SJSA1 (cell line): Measurements from ENCODE around the gene CAMK2D. TPM values are rescaled to one million over a fixed set of nuclear protein-coding genes. Genes with fewer than 3 reads are reported as not detected.

Source experiments
- DNase-seq, 2 experiments: peaks; one replicate each; pipeline ENCODE4 v3.0.0-alpha.2; 2015 to 2020; ENCODE audit warnings: low spot score in 2 of 2, low read depth in 1 of 2
- H3K27ac ChIP-seq: fragments of 250-450 bp; sonication (Bioruptor Pico); 2 replicates; pipeline ENCODE4 v1.5.1; 2020; ENCODE audit warnings: mild to moderate bottlenecking, moderate library complexity
- H3K27me3 ChIP-seq: fragments of 250-450 bp; sonication (Bioruptor Pico); replicated peaks from 2 replicates; pipeline ENCODE4 v1.5.1; 2020; ENCODE audit warnings: mild to moderate bottlenecking, moderate library complexity
- H3K36me3 ChIP-seq: fragments of 250-450 bp; sonication (Bioruptor Pico); 2 replicates; pipeline ENCODE4 v1.5.1; 2020; ENCODE audit warnings: mild to moderate bottlenecking
- H3K4me1 ChIP-seq: fragments of 250-450 bp; sonication (Bioruptor Pico); replicated peaks from 2 replicates; pipeline ENCODE4 v1.6.1; 2021; ENCODE audit warnings: mild to moderate bottlenecking
- H3K4me3 ChIP-seq: fragments of 250-450 bp; sonication (Bioruptor Pico); 2 replicates; pipeline ENCODE4 v1.5.1; 2020; ENCODE audit warnings: mild to moderate bottlenecking
- H3K9me3 ChIP-seq: fragments of 250-450 bp; sonication (Bioruptor Pico); replicated peaks from 2 replicates; pipeline ENCODE4 v1.5.1; 2020; ENCODE audit warnings: mild to moderate bottlenecking
- total RNA-seq: library from RNA; depleted of rRNA; stranded (reverse); fragments of >200 nt; shearing (Covaris generic); gene quantifications from 2 replicates; pipeline ENCODE4 v1.2.3, GENCODE V29; 2014

The CAMK2D gene
- total RNA-seq, 1 experiment from 2014 or later, result 42.7 TPM

- Histone ChIP-seq H3K9me3 (no peaks in the 10 kb centered on the region), H3K4me1 (peaks cover 17% of the 10 kb centered on the region), H3K27me3 (no peaks in the 10 kb centered on the region), H3K4me3 (no peak overlapping the region), H3K36me3 (no peaks in the 10 kb centered on the region), H3K27ac (no peak overlapping the region; the same call in 1 of the 2 replicates)
- DNase-seq, result no peak
Measured at GRCh38 chr4:113645288-113645687, 116.2 kb downstream of the CAMK2D start.

GRCh38 chr4:113644398-113644797 is 117.1 kb downstream of the CAMK2D start:
- Histone ChIP-seq H3K27me3 (no peaks in the 10 kb centered on the region), H3K4me3 (no peak overlapping the region), H3K4me1 (peaks cover 17% of the 10 kb centered on the region), H3K27ac (no peak overlapping the region), H3K36me3 (no peaks in the 10 kb centered on the region), H3K9me3 (no peaks in the 10 kb centered on the region)
- no peak for DNase-seq

- Histone ChIP-seq H3K9me3 (no peaks in the 10 kb centered on the region), H3K4me3 (no peak overlapping the region), H3K27me3 (no peaks in the 10 kb centered on the region), H3K4me1 (peaks cover 17% of the 10 kb centered on the region), H3K36me3 (no peaks in the 10 kb centered on the region), H3K27ac (no peak overlapping the region)
- DNase-seq, result no peak
Measured at GRCh38 chr4:113643505-113643904, 118.0 kb downstream of the CAMK2D start.

- H3K27me3 ChIP-seq, result no peaks in the 10 kb centered on the region
- H3K27ac ChIP-seq, result no peak overlapping the region
- H3K36me3 ChIP-seq, result no peaks in the 10 kb centered on the region
- no peak for DNase-seq
- H3K4me3 ChIP-seq, result no peak overlapping the region
- H3K4me1 ChIP-seq, result peaks cover 27% of the 10 kb centered on the region
- no peaks in the 10 kb centered on the region for H3K9me3 ChIP-seq
Measured at GRCh38 chr4:113641025-113641431, 120.5 kb downstream of the CAMK2D start.

- no peak overlapping the region for H3K4me3 ChIP-seq
- no peak for DNase-seq
Measured at GRCh38 chr4:113639326-113639725, 122.2 kb downstream of the CAMK2D start.

GRCh38 chr4:113638562-113638832 is 123.0 kb downstream of the CAMK2D start:
- H3K4me1 ChIP-seq, result peaks cover 26% of the 10 kb centered on the region
- H3K36me3 ChIP-seq, result no peaks in the 10 kb centered on the region
- no peaks in the 10 kb centered on the region for H3K27me3 ChIP-seq
- no peaks in the 10 kb centered on the region for H3K9me3 ChIP-seq
- H3K27ac ChIP-seq, result no peak overlapping the region
- H3K4me3 ChIP-seq, result no peak overlapping the region
- DNase-seq, result no peak

More at GRCh38 chr4:113639326-113639725, 122.2 kb downstream of the CAMK2D start:
- Histone ChIP-seq H3K27me3 (no peaks in the 10 kb centered on the region), H3K9me3 (no peaks in the 10 kb centered on the region), H3K27ac (no peak overlapping the region), H3K4me1 (peaks cover 26% of the 10 kb centered on the region), H3K36me3 (no peaks in the 10 kb centered on the region)

- Histone ChIP-seq H3K9me3 (no peaks in the 10 kb centered on the region), H3K4me1 (peaks cover 26% of the 10 kb centered on the region), H3K4me3 (no peak overlapping the region), H3K27me3 (no peaks in the 10 kb centered on the region), H3K27ac (no peak overlapping the region), H3K36me3 (no peaks in the 10 kb centered on the region)
- no peak for DNase-seq
Measured at GRCh38 chr4:113637823-113638561, 123.5 kb downstream of the CAMK2D start.

- peak in 1 of 2 experiments; percentile 9 for DNase-seq
- Histone ChIP-seq H3K27ac (no peak overlapping the region), H3K4me1 (peaks cover 26% of the 10 kb centered on the region), H3K27me3 (no peaks in the 10 kb centered on the region), H3K9me3 (no peaks in the 10 kb centered on the region), H3K4me3 (no peak overlapping the region), H3K36me3 (no peaks in the 10 kb centered on the region)
Measured at GRCh38 chr4:113637363-113637762, 124.2 kb downstream of the CAMK2D start.

- peak; percentile 34 to 41 for DNase-seq
- no peak overlapping the region for H3K27ac ChIP-seq
- H3K9me3 ChIP-seq, result no peaks in the 10 kb centered on the region
- no peaks in the 10 kb centered on the region for H3K27me3 ChIP-seq
- H3K4me1 ChIP-seq, result peaks cover 26% of the 10 kb centered on the region
- no peaks in the 10 kb centered on the region for H3K36me3 ChIP-seq
- no peak overlapping the region for H3K4me3 ChIP-seq
Measured at GRCh38 chr4:113636877-113637276, 124.7 kb downstream of the CAMK2D start.

- DNase-seq, result no peak
- no peaks in the 10 kb centered on the region for H3K36me3 ChIP-seq
- H3K4me3 ChIP-seq, result no peak overlapping the region
- no peak overlapping the region for H3K27ac ChIP-seq
- peaks cover 26% of the 10 kb centered on the region for H3K4me1 ChIP-seq
- no peaks in the 10 kb centered on the region for H3K9me3 ChIP-seq
- no peaks in the 10 kb centered on the region for H3K27me3 ChIP-seq
Measured at GRCh38 chr4:113636438-113636818, 125.1 kb downstream of the CAMK2D start.

GRCh38 chr4:113635739-113636437 is 125.7 kb downstream of the CAMK2D start:
- Histone ChIP-seq H3K36me3 (no peaks in the 10 kb centered on the region), H3K27me3 (no peaks in the 10 kb centered on the region), H3K4me3 (no peak overlapping the region), H3K4me1 (peaks cover 26% of the 10 kb centered on the region), H3K9me3 (no peaks in the 10 kb centered on the region), H3K27ac (no peak overlapping the region)
- DNase-seq, result peak in 1 of 2 experiments; percentile 11

GRCh38 chr4:113634081-113634969 is 127.2 kb downstream of the CAMK2D start:
- no peaks in the 10 kb centered on the region for H3K27me3 ChIP-seq
- H3K9me3 ChIP-seq, result no peaks in the 10 kb centered on the region
- DNase-seq, result no peak
- peaks cover 26% of the 10 kb centered on the region for H3K4me1 ChIP-seq
- no peaks in the 10 kb centered on the region for H3K36me3 ChIP-seq
- no peak overlapping the region for H3K4me3 ChIP-seq
- H3K27ac ChIP-seq, result no peak overlapping the region

- DNase-seq, result no peak
- H3K27ac ChIP-seq, result no peak overlapping the region
- H3K4me3 ChIP-seq, result no peak overlapping the region
- no peaks in the 10 kb centered on the region for H3K27me3 ChIP-seq
- H3K9me3 ChIP-seq, result no peaks in the 10 kb centered on the region
- H3K4me1 ChIP-seq, result peaks cover 26% of the 10 kb centered on the region
- H3K36me3 ChIP-seq, result no peaks in the 10 kb centered on the region
Measured at GRCh38 chr4:113633467-113633866, 128.1 kb downstream of the CAMK2D start.

GRCh38 chr4:113628711-113629110 is 132.8 kb downstream of the CAMK2D start:
- no peak for DNase-seq
- Histone ChIP-seq H3K27me3 (no peaks in the 10 kb centered on the region), H3K27ac (no peak overlapping the region), H3K4me3 (no peak overlapping the region), H3K9me3 (no peaks in the 10 kb centered on the region), H3K36me3 (no peaks in the 10 kb centered on the region), H3K4me1 (no peaks in the 10 kb centered on the region)
